Measurements from ENCODE around the gene PDE6G.

The PDE6G gene

DNA sequence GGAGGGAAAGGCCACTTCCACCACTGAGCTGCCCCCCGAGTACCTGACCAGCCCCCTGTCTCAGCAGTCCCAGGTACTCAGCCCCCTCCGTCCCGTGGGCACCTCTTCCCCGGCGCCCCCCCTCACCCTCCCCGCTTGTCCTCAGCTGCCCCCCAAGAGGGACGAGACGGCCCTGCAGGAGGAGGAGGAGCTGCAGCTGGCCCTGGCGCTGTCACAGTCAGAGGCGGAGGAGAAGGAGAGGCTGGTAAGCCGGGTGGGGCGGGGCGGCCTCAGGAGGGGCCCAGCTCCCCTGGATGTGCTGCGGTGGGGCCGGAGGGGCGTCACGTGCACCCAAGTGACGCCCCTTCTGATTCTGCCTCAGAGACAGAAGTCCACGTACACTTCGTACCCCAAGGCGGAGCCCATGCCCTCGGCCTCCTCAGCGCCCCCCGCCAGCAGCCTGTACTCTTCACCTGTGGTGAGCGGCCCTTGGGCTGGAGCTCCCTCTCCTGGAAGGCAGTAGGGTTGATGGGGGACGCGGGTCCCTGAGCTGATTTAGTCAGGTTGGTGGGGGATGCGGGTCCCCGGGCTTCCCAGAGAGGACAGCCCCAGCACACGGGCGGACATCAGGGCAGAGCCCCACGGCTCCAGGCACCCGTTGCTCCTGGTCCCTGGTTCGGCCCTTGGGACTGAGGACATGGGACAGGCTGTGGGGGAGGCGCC, 37.3 kb upstream of the PDE6G start:
- H3K4me3 ChIP-seq (ENCODE audit: low read length), result no peak overlapping the region
- TF ChIP-seq, protein P1, sequence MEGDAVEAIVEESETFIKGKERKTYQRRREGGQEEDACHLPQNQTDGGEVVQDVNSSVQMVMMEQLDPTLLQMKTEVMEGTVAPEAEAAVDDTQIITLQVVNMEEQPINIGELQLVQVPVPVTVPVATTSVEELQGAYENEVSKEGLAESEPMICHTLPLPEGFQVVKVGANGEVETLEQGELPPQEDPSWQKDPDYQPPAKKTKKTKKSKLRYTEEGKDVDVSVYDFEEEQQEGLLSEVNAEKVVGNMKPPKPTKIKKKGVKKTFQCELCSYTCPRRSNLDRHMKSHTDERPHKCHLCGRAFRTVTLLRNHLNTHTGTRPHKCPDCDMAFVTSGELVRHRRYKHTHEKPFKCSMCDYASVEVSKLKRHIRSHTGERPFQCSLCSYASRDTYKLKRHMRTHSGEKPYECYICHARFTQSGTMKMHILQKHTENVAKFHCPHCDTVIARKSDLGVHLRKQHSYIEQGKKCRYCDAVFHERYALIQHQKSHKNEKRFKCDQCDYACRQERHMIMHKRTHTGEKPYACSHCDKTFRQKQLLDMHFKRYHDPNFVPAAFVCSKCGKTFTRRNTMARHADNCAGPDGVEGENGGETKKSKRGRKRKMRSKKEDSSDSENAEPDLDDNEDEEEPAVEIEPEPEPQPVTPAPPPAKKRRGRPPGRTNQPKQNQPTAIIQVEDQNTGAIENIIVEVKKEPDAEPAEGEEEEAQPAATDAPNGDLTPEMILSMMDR (conservative IDR thresholded peaks at IDR 0.05; ENCODE audit: low read length), result no peak
- no peak for DNase-seq (ENCODE audit: low read depth)

DNA sequence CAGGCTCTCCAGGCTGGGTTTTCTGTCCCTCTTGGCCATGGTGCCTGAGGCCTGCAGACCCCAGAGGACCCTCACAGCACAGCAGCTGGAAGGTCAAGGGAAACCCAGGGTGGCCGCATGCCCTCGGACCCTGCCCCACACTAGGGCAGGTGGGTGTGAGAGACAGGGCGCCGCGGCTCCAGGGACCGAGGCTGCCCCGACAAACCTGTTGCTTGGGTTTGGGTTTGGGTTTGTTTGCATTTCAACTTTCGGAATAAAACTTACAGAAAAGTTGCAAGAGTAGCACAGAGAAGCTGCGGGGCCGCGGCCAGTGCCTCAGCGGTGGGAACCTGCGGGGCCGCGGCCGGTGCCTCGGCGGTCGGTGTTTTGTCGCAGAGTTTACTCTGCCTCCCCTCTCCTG, 35.3 kb upstream of the PDE6G start:
- DNase-seq (ENCODE audit: low read depth), result no peak
- H3K4me3 ChIP-seq (ENCODE audit: low read length), result no peak overlapping the region
- TF ChIP-seq, protein P1 (conservative IDR thresholded peaks at IDR 0.05; ENCODE audit: low read length), result no peak

DNA sequence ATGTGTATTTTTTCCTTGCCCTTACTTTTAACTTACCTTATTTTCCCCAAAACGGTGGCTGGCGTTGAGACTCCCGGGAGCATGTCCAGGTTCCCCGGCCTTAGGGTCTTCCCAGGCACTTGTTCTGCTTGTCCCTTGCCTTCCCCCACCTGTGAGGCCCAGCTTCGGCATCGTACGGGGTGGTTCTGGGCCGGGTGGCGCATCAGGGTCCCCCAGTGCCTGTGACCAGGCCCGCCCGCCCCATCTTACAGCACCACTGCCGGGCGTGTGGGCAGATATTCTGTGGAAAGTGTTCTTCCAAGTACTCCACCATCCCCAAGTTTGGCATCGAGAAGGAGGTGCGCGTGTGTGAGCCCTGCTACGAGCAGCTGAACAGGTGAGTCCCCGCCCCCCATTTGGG, 34.9 kb upstream of the PDE6G start:
- no peak for DNase-seq (ENCODE audit: low read depth)
- TF ChIP-seq, protein P1 (conservative IDR thresholded peaks at IDR 0.05; ENCODE audit: low read length), result no peak
- no peak overlapping the region for H3K4me3 ChIP-seq (ENCODE audit: low read length)

DNA sequence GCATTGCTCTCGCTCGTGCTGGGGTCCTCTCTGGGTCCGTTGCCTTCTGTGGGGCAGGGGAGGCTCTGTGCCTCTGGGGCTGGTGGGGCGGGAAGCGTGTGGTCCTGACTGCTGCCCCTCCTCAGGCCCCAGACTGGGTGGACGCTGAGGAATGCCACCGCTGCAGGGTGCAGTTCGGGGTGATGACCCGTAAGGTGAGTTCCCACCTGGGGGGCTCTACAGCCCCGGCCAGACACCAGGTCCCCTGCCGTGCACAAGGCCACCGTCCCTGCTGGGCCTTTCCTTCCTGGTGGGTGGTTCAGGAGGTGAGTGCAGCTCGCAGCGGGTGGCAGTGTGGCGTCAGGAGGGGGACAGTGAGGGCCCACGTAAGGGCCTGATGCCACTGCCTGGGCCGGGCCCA, 34.2 kb upstream of the PDE6G start:
- H3K4me3 ChIP-seq (ENCODE audit: low read length), result no peak overlapping the region
- no peak for DNase-seq (ENCODE audit: low read depth)
- TF ChIP-seq, protein P1 (conservative IDR thresholded peaks at IDR 0.05; ENCODE audit: low read length), result no peak

DNA sequence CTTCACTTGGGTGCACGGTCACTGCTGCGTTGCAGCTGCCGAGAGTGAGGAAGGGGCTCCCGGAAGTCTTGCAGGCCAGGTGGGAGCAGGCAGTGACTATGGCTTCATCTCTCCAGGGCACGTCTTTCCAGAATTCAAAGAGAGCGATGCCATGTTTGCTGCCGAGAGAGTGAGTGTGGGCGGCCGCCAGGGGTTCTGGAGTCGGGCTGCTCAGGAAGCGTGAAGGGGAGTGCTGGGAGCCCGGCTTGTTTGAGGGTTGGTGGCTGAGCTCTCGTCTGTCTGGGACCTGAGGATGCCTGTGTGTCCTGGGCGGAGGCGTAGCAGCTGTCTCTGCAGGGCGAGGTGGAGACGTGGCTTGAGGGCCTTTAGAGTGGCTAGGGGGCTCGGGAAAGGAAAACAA, 33.7 kb upstream of the PDE6G start:
- no peak overlapping the region for H3K4me3 ChIP-seq (ENCODE audit: low read length)
- DNase-seq (ENCODE audit: low read depth), result no peak
- TF ChIP-seq, protein P1 (conservative IDR thresholded peaks at IDR 0.05; ENCODE audit: low read length), result no peak

DNA sequence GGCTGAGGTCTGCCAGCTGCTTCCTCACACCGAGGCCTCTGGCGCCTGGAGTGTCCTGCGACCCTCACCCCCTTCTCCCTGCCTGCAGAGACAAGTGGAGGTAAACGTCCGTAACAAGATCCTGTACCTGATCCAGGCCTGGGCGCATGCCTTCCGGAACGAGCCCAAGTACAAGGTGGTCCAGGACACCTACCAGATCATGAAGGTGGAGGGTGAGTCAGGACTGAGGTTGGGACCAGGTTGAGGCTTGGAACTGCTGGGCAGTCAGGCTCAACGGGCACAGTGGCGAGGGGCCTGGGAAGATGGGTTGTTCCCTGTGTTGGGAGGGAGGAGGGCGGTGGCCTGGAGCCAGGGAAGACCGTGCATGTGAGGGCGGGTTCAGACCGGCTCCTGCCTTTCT, 32.3 kb upstream of the PDE6G start:
- no peak for DNase-seq (ENCODE audit: low read depth)
- TF ChIP-seq, protein P1 (conservative IDR thresholded peaks at IDR 0.05; ENCODE audit: low read length), result no peak
- no peak overlapping the region for H3K4me3 ChIP-seq (ENCODE audit: low read length)

DNA sequence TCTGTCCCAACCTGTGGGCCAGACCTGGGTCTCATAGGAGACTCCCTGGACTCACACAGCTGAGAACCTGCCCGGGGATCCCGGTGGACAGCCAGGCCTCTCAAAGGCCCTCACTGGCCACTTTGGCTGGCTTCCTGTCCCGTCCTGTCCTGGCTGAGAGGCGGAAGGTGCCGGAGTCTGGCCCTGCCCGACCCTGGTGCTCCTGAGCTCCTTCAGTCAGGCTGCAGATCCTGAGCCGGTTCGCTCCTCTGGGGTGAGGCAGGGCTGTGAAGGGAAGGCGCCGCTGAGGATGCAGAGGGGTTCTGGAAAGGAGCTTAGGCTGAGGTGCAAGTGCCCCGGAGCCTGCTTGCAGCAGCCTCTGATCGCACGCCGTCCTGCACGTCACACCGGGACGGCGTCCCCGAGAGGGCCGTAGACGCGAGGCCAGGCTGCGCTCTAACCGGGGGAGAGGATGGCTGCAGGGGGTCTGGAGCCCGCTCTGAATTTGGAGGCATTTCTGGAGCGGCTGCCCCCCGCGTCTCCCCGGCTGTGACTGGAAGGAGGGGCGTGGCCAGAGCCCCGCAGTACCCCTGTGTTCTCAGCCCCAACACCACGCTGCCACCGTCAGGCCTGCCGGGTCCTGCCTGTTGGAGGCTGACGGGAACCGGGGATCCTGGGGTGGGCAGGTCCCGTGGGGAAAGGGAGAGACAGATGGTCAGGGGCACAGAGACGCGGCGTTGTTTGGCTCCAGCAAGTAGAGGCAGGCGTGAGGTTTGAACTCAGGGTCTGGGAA, 31.6 kb upstream of the PDE6G start:
- DNase-seq (ENCODE audit: low read depth), result no peak
- TF ChIP-seq, protein P1 (conservative IDR thresholded peaks at IDR 0.05; ENCODE audit: low read length), result no peak
- H3K4me3 ChIP-seq (ENCODE audit: low read length), result no peak overlapping the region

Measured in AG10803 (cell line).